Activated B cell treated with CpG ODN at 0.5 μM for 24 hours (primary cell): ENCODE data around the gene RFC5. TPM values are rescaled to one million over a fixed set of nuclear protein-coding genes. Genes with fewer than 3 reads are reported as not detected.

Experiments used
- ATAC-seq: fragments of 200-7000 bp; cut with Tn5 transposase; one replicate; pipeline ENCODE4 v1.10.0; 2021; ENCODE audit warnings: low read depth, mild to moderate bottlenecking, moderate library complexity
- CTCF ChIA-PET: fragments of 350-600 bp; sonication (Branson Sonifier 250); formaldehyde crosslinking; loops from one replicate; lab custom pipeline; 2021; ENCODE audit warnings: antibody characterized with exemption; lab: Charles Lee
- POLR2A ChIA-PET: fragments of 350-600 bp; sonication (Branson Sonifier 250); formaldehyde crosslinking; loops from one replicate; lab custom pipeline; 2021; ENCODE audit warnings: antibody characterized with exemption; lab: Charles Lee
- DNase-seq: peaks from one replicate; pipeline ENCODE4 v3.0.0; 2022
- H3K27ac Mint-ChIP-seq: one replicate; pipeline ENCODE4 v1.8.0; 2020; ENCODE audit warnings: mixed read lengths
- H3K27me3 Mint-ChIP-seq: one replicate; pipeline ENCODE4 v1.8.0; 2021; ENCODE audit warnings: mixed read lengths
- H3K36me3 Mint-ChIP-seq: one replicate; pipeline ENCODE4 v1.8.0; 2021; ENCODE audit warnings: low read depth, mixed read lengths
- H3K4me1 Mint-ChIP-seq: one replicate; pipeline ENCODE4 v1.8.0; 2021; ENCODE audit warnings: mixed read lengths
- H3K4me3 Mint-ChIP-seq: one replicate; pipeline ENCODE4 v1.8.0; 2020; ENCODE audit warnings: mild to moderate bottlenecking, mixed read lengths
- H3K9me3 Mint-ChIP-seq: one replicate; pipeline ENCODE4 v1.8.0; 2020; ENCODE audit warnings: mixed read lengths
- intact Hi-C: fragments of 100-400 bp; cut with micrococcal nuclease; formaldehyde crosslinking; loops from one replicate; pipeline ENCODE4 v1.15.1; 2024
- total RNA-seq: library from RNA; stranded (reverse); gene quantifications from 2 replicates; pipeline ENCODE4 v1.2.3, GENCODE V29; 2022
- TF ChIP-seq, protein P1 (sequence below): fragments of 200-600 bp; IDR thresholded peaks from one replicate; pipeline ENCODE4 v1.8.0; 2022; ENCODE audit warnings: antibody characterized with exemption, mild to moderate bottlenecking

Gene RFC5
- total RNA-seq, 1 donor from 2014 or later, result 20.1 TPM

DNA sequence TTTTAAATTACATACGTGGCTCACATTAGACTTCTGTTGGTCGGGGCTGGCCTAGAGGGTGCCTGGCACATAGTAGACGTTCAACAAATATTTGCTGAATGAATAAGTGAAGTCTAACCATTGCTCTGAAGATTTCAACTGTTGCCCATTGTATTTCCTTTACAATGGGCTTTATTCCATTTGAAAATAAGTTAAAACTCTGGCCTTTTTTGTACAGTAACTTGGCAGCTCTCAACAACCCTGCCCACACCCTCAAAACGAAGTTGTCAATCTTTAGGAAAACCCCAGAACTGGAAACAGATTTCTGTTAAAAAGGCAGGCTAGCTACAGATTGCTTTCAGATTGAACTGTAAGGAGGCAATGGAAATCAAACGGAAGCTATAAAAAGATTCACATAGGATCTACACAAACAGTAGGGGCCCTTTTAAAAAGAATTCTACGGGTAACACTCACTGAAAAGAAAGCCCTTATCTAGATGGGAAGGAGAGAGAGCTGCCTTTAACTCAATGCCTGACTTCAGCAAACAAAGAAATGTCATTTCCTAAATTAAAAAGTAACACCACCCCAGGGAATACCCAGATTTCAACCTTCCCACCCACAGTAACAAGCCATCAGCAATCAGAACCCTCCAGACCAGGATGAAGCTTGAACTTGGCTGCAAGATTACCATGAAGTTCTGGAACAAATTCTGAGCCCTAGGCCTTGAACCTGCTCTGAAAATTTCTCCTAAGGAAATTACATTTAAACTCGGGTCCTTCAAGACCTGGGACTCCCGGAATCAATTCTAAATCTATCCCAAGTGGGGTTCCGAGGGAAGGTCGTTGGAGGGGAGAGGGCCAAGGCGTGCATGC is 43.1 kb downstream of the RFC5 start:
- peak overlapping the region; percentile 85 for H3K27ac Mint-ChIP-seq
- intact Hi-C loops, result loop anchor here (2.0 to 5.0 kb wide), 3 partner anchors 25 to 318 kb away; partner anchors contain the start of gene SUDS3
- ATAC-seq (no peak), DNase-seq (no peak)
- TF ChIP-seq, protein P1, sequence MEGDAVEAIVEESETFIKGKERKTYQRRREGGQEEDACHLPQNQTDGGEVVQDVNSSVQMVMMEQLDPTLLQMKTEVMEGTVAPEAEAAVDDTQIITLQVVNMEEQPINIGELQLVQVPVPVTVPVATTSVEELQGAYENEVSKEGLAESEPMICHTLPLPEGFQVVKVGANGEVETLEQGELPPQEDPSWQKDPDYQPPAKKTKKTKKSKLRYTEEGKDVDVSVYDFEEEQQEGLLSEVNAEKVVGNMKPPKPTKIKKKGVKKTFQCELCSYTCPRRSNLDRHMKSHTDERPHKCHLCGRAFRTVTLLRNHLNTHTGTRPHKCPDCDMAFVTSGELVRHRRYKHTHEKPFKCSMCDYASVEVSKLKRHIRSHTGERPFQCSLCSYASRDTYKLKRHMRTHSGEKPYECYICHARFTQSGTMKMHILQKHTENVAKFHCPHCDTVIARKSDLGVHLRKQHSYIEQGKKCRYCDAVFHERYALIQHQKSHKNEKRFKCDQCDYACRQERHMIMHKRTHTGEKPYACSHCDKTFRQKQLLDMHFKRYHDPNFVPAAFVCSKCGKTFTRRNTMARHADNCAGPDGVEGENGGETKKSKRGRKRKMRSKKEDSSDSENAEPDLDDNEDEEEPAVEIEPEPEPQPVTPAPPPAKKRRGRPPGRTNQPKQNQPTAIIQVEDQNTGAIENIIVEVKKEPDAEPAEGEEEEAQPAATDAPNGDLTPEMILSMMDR, result no peak
- peaks cover 2% of the 10 kb centered on the region for H3K36me3 Mint-ChIP-seq
- H3K27me3 Mint-ChIP-seq, result no peaks in the 10 kb centered on the region
- CTCF ChIA-PET, result no interaction called here
- H3K9me3 Mint-ChIP-seq, result no peaks in the 10 kb centered on the region
- POLR2A ChIA-PET, result interaction anchor here (2.0 to 2.9 kb wide), 2 partner anchors 43 to 76 kb away, joined by 6 to 10 read pairs; partner anchors contain the start of genes PEBP1 and RFC5
- H3K4me3 Mint-ChIP-seq, result peak overlapping the region; percentile 84
- peaks cover 42% of the 10 kb centered on the region for H3K4me1 Mint-ChIP-seq

DNA sequence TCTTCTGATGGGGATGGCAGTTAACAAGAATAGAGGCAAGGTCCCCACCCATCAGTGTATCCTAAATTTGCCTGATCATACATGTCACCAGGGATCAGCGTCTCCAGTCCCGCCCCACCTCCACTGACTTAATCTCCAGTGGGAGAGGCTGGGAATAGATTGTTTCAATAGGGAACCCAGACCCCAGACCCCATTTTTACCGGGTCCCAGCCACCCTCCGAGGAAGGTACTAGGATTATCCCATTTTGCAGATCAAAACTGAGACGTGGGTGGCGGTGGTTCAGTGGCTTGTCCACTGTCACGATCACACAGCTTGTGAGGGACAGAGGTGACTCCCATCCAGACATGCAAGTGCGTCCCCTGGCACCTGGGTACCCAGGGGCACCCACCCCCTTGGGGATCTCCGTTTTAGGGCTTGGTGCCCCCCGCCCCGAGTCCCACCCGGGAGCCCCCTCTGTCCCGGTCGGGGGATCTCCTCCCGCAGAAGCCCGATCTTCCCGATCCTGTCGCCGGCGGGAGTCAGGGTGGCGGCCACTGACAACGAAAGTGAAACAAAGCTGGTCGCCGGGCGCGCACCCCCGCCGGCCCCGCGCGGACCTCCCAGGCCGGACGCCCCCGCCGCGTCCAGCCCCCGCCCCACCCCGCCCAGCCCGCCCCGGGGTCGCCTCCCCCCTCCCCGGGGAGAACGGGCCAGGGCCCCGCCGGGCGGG is 44.0 kb downstream of the RFC5 start:
- Mint-ChIP-seq H3K36me3 (peaks cover 2% of the 10 kb centered on the region), H3K4me3 (peak overlapping the region; percentile 84), H3K27me3 (no peaks in the 10 kb centered on the region), H3K27ac (peak overlapping the region; percentile 85), H3K9me3 (no peaks in the 10 kb centered on the region), H3K4me1 (peaks cover 47% of the 10 kb centered on the region)
- TF ChIP-seq, protein P1, result no peak
- POLR2A ChIA-PET, result interaction anchor here (0.6 to 2.9 kb wide), 7 partner anchors 40 to 316 kb away, joined by 3 to 18 read pairs (median 6); partner anchors contain the start of genes PEBP1, RFC5 and SUDS3
- ATAC-seq, result peak; percentile 29
- peak; percentile 48 for DNase-seq
- intact Hi-C loops, result loop anchor here (1.0 to 5.0 kb wide), 4 partner anchors 26 to 317 kb away; partner anchors contain the start of genes RFC5 and SUDS3
- CTCF ChIA-PET, result no interaction called here

DNA sequence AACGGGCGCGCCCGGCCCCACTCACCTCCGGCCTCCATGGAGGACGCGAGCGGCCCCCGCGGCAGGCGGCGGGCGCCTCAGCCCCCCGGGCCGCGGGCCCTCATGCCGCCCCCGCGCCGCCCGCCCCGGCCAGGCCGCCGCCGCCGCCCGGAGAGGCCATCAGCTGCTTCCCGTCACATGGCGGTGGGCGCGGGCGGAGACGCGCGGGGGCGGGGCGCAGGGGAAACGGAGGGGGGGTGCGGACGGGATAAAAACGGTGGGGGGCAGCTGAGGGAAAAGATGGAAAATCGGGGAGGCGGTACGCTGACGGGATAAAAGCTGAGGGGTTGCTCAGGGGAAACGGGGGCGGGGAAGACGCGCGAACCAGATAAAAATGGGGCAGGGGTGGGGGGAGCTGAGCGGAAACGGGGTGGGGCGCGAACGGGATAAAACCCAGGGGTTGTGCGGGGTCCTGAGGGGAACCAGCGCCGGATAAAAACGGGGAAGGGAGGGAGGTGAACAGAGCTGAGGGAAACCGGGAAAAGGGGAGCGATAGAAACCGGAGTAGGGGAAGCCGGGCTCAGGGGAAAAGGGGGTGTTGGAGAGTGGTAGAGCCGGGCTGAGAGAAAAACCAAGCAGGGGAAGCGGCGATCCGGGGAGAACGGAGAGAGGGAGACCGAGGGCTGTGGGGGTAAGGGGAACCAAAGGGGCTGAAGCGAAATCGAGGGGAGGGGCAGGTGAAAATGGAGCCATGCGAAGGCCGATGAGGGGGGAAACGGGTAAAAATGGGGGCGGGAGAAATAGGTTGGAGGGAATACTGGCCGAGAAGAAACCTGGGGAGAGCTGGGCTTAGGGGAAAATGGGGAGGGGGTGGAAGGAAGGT is 44.7 kb downstream of the RFC5 start, which contains the start of gene WSB2:
Gene WSB2 (minus strand): TSS at position 169 of the 862 bp plus-strand sequence. CDS start 131 bp downstream, at position 38.
- Mint-ChIP-seq H3K4me1 (peaks cover 46% of the 10 kb centered on the region), H3K36me3 (peaks cover 2% of the 10 kb centered on the region), H3K9me3 (no peaks in the 10 kb centered on the region), H3K27me3 (no peaks in the 10 kb centered on the region), H3K27ac (peak within 1 kb of the TSS; percentile 88), H3K4me3 (peak within 1 kb of the TSS; percentile 86)
- ATAC-seq, result peak; percentile 46
- ChIA-PET CTCF (no interaction called here), POLR2A (interaction anchor here (0.6 to 2.9 kb wide), 9 partner anchors 27 to 315 kb away, joined by 3 to 18 read pairs (median 4); partner anchors contain the start of genes PEBP1, RFC5 and SUDS3)
- DNase-seq, result peak; percentile 63
- TF ChIP-seq, protein P1, result no peak
- intact Hi-C loops, result loop anchor here (1.0 to 5.0 kb wide), 4 partner anchors 26 to 316 kb away; partner anchors contain the start of genes RFC5 and SUDS3

DNA sequence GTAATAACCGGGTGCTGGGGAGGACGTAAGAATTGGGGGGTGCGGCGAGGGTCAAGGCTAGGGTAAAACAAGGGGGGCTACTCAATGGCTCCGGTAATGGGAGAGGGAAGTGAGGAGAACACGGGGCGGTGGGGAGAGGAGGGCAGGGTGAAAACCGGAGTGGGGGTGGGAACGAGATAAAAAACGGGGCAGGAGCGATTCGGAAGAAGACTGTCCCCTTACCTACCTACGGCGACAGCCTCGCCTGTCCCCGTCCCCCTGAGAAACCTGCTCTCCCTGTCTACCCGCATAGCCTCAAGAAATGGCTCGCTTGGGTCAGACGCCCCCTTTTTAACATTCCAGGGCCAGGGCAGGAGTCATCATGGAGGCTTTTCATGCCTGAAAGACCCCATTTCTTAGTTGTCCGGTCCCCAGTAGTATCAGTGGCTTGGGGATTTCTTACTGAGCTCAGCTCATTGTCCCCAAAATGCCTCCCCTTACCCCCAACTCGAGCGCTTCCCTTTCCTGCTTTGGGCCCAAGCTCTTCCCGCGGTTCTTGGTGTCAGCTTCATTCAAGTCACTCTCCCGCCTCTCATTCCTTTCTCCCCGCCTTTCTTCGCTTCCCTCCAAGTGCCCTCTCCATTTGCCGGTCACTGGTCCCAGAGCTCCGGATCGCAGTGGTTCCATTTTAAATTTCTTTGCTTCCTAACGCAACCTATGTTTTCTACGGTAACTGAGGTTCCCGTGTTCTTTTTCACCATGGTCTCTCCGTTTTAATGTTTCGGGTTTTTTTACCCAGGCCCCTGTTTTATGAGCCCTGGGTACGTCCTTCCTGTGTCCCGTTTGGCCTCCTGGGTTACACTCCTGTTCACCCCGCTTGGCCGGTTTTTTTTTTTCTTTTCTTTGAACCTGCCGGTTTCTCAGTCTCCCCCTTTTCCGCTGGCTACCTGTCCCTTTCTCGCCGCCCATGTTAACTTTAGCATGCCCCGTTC is 45.7 kb downstream of the RFC5 start:
- Mint-ChIP-seq H3K27me3 (peaks cover 2% of the 10 kb centered on the region), H3K4me3 (peak overlapping the region; percentile 86)
- ATAC-seq, result no peak

More for the DNA sequence above, 45.7 kb downstream of the RFC5 start:
- H3K27ac Mint-ChIP-seq, result peak overlapping the region; percentile 88
- intact Hi-C loops, result loop anchor here (1.0 to 5.0 kb wide), 5 partner anchors 27 to 315 kb away; partner anchors contain the start of genes RFC5, SUDS3 and VSIG10
- TF ChIP-seq, protein P1, result no peak
- peaks cover 2% of the 10 kb centered on the region for H3K36me3 Mint-ChIP-seq
- H3K4me1 Mint-ChIP-seq, result peaks cover 44% of the 10 kb centered on the region
- POLR2A ChIA-PET, result interaction anchor here (0.5 to 2.9 kb wide), 9 partner anchors 25 to 314 kb away, joined by 3 to 10 read pairs (median 4); partner anchors contain the start of genes PEBP1 and SUDS3
- H3K9me3 Mint-ChIP-seq, result no peaks in the 10 kb centered on the region
- CTCF ChIA-PET, result no interaction called here
- peak; percentile 20 for DNase-seq
